Ammon's horn (tissue), 1 donor: ENCODE data around the gene TADA2A.

Experiments
- DNase-seq: peaks from one replicate; pipeline ENCODE4 v3.0.0-alpha.2; 2016; ENCODE audit warnings: low spot score

TADA2A gene

GRCh38 chr17:37463039-37463438 lies 56.4 kb downstream of the TADA2A start:
- no peak for DNase-seq

GRCh38 chr17:37465069-37465616 lies 58.5 kb downstream of the TADA2A start:
- no peak for DNase-seq

- DNase-seq: no peak
These were observed 59.8 kb downstream of the TADA2A start for GRCh38 chr17:37466471-37466870.

DNA sequence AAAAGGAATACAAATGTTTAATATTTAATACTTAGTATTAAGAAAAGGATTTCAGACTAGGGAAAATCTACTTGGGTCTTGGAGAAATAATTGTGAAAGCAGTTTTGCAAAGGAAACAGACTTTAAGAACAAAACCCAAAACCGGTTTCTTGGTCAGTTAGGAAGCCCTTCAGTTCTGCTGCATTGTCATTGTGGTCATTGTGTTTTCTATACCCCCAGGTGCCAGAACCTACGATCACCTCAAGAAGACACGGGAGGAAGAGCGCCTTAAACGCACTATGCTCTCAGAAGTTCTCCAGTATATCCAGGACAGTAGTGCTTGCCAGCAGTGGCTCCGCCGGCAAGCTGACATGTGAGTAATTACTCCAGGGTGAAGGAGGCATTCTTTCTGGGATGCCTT lies 63.5 kb downstream of the TADA2A start:
- no peak for DNase-seq

DNA sequence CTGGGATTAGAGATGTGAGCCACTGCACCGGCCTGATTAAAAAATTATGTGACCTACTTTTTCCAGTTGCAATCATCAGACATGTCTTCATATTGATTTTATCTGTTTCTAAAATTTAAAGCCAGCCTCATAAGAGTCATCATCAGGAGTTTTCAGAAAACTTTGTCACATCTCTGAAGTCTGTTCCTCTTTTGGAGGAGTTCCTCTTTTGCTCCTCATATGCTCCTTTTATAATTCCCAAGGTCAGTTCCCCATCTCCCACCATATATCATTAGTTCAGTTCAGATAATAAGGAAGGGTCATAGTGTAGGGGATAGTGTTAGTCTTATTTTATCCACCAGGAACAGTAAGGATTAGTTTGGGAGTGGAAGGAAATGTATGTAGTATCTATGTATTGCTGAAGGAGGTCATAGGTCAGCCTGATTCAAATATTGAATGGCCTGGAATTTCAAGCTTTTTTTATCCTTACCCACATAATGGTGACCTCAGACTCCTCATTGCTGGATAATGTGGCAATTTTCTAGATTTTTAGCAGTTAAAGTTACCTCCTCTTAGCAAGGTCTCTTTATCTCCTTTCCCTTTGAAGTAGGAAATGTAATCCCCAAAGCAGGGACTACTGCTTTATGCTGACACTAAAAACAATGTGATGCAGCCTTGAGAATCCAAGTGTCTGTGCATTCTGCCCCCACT lies 69.2 kb downstream of the TADA2A start:
- no peak for DNase-seq

DNA sequence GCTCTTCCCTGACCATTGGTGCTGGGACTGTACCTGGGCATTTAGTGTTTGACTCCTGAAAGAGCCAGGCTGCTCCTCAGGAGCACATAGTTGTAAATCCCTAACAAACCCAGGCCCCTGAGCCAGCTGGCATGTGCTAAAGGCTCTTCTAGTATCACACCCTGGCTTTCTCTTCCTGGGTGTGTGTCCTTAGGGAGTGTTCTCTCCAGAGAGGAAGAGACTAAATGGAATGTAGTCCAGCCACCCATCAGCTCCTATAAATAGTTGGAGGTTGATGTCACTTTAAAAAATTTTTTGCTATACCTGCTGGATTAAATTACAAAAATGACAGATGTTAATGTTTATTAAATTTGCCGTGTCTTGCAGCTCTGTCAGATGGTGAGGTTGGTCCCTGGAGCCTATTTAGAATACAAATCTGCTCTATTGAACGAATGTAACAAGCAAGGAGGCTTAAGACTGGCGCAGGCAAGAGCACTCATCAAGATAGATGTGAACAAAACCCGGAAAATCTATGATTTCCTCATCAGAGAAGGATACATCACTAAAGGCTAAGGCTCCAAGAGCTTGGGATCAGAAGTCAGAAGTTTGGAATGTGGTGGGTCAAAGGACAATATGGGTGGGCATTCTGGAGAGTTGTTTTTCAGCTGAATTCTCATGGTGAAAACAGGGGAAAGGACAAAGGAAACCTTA lies 69.9 kb downstream of the TADA2A start:
- no peak for DNase-seq

- no peak for DNase-seq
These were observed 71.5 kb downstream of the TADA2A start for GRCh38 chr17:37478187-37478586.

GRCh38 chr17:37479025-37479424 lies 72.3 kb downstream of the TADA2A start:
- DNase-seq: no peak

DNA sequence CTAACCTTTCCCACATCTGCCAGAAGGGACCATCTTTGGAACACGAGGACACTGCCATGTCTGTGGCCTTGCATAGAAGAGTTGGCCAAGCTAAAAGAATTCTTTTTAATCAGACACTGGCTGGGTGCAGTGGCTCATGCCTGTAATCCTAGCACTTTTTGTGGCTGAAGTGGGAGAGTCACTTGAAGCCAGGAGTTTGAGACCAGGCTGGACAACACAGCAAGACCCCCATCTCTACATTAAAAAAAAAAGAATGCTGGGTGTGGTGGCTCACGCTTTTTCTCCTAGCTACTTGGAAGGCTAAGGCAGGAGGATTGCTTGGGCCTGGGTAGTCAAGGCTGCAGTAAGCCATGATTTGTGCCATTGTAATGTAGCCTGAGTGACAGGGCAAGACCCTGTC lies 73.7 kb downstream of the TADA2A start:
- no peak for DNase-seq

DNA sequence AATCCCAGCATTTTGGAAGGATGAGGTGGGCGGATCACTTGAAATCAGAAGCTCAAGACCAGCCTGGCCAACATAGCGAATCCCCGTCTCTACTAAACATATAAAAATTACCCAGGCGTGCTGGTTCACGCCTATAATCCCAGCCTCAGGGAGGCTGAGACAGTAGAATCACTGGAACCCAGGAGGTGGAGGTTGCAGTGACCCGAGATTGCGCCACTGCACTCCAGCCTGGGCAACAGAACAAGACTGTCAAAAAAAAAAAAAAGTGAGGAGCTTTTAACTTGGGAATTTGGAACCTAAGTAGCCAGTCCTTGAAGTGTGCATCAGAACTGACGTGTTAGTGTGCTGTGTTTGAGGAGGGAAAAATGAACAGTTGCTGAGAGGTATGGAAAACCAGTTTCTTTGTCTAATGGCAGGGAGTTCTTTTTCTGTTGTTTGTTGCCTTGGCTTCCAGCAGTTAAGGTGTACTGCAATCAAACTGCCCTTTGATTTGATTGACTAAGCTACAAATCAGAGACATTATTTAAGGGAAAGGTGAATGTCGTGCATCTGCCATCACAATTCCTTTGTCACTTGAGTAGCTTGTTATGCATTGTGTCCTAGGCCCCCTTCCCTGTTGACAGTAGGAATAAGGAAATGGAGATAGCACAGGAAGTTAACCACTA lies 74.4 kb downstream of the TADA2A start:
- DNase-seq: no peak

GRCh38 chr17:37483311-37484039 lies 76.8 kb downstream of the TADA2A start:
- peak; percentile 54 for DNase-seq

GRCh38 chr17:37485938-37486570 lies 79.4 kb downstream of the TADA2A start:
- DNase-seq: no peak

GRCh38 chr17:37488009-37488604 lies 81.4 kb downstream of the TADA2A start:
- peak; percentile 58 for DNase-seq

- DNase-seq: peak; percentile 54
These were observed 82.0 kb downstream of the TADA2A start for GRCh38 chr17:37488607-37489196.

- DNase-seq: peak; percentile 88
These were observed 82.7 kb downstream of the TADA2A start, which contains the start of gene DUSP14 for GRCh38 chr17:37489197-37490001. Gene DUSP14 (plus strand): TSS chr17:37489891. CDS start chr17:37512273, 22,382 bp downstream.

DNA sequence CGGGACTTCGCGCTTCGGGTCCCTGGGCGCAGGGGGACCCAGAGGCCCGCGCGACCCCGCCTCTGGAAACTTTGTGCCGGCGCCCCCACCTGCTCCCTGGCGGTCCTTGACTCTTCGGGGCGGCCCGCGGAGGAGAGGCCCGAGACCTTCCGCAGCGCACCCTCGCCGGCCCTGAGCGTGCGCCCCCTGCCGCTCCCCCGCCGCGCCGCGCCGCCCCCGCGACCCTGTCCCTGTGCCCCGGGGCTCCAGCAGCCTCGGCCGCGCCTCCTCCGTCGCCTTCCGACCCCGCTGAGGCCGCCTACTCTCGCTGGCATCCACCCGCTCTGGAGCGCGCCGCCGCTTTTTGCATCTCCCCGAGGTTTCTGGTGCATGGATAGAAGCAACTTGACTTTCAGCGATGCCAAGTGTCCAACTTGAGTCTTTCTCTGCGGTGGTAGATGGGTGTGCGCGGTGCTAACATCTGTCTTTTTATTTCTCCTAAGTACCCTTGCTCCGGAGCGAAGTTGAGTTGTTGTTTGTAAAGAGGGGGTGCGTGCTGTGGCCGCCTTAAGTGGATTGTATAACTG lies 83.4 kb downstream of the TADA2A start:
- DNase-seq: peak; percentile 50

GRCh38 chr17:37490638-37491614 lies 84.2 kb downstream of the TADA2A start:
- peak; percentile 54 for DNase-seq

GRCh38 chr17:37492167-37492566 lies 85.5 kb downstream of the TADA2A start:
- no peak for DNase-seq
